Uterus (tissue), 4 donors: ENCODE data around the gene KRTAP12-2. TPM values are rescaled to one million over a fixed set of nuclear protein-coding genes. Genes with fewer than 3 reads are reported as not detected.

Experiments used
- DNase-seq, 2 donors: peaks; one replicate each; pipeline ENCODE4 v3.0.0-alpha.2; 2019 to 2020
- H3K27ac ChIP-seq, 2 donors: fragments of 200-600 bp; sonication (generic); 1 replicate in 1 of 2; 2 replicates in 1 of 2; pipeline ENCODE4 v1.5.1; 2016 to 2018
- H3K27me3 ChIP-seq, 2 donors: fragments of 200-600 bp; sonication (generic); one replicate each; pipeline ENCODE4 v1.5.1; 2018 to 2019; ENCODE audit warnings: control low read depth in 1 of 2
- H3K36me3 ChIP-seq, 2 donors: fragments of 200-600 bp; sonication (generic); one replicate each; pipeline ENCODE4 v1.5.1; 2019; ENCODE audit warnings: control low read depth in 1 of 2
- H3K4me1 ChIP-seq, 2 donors: fragments of 200-600 bp; sonication (generic); one replicate each; pipeline ENCODE4 v1.5.1; 2018 to 2019; ENCODE audit warnings: control low read depth in 1 of 2
- H3K4me3 ChIP-seq, 2 donors: fragments of 200-600 bp; sonication (generic); 1 replicate in 1 of 2; 2 replicates in 1 of 2; pipeline ENCODE4 v1.5.1; 2018 to 2019; ENCODE audit warnings: mild to moderate bottlenecking in 1 of 2
- H3K9me3 ChIP-seq, 2 donors: fragments of 200-600 bp; sonication (generic); one replicate each; pipeline ENCODE4 v1.5.1; 2019; ENCODE audit warnings: control low read depth in 1 of 2
- POLR2A ChIP-seq, 2 donors: fragments of 450-650 bp; IDR thresholded peaks; one replicate each; pipeline ENCODE4 v1.6.1; 2016; ENCODE audit warnings: antibody characterized with exemption in 2 of 2, mild to moderate bottlenecking in 1 of 2, moderate library complexity in 1 of 2
- intact Hi-C: fragments of 100-400 bp; cut with DNase I; formaldehyde crosslinking; loops from one replicate; pipeline ENCODE4 v1.15.1; 2023; ENCODE audit warnings: low total_unique reads
- total RNA-seq, 4 donors: library from RNA; depleted of rRNA in 3 of 4; stranded (reverse); fragments of >200 nt in 3 of 4; gene quantifications; one replicate each; pipeline versions ENCODE4 v1.1.0 to v1.2.4, GENCODE V29; 2014 to 2023
- TF ChIP-seq, protein P1 (sequence below), 4 experiments: fragments of 200-600 bp in 2 of 4; fragments of 450-650 bp in 2 of 4; sonication (generic) in 2 of 4; IDR thresholded peaks; one replicate each; pipeline ENCODE4 v1.5.1; 2016 to 2019; ENCODE audit warnings: antibody characterized with exemption in 4 of 4, mild to moderate bottlenecking in 2 of 4, moderate library complexity in 1 of 4
- donor health status: DM: yes; HTN: yes; CAD: no.

KRTAP12-2 gene
- total RNA-seq, 4 donors from 2014 or later: not detected

DNA sequence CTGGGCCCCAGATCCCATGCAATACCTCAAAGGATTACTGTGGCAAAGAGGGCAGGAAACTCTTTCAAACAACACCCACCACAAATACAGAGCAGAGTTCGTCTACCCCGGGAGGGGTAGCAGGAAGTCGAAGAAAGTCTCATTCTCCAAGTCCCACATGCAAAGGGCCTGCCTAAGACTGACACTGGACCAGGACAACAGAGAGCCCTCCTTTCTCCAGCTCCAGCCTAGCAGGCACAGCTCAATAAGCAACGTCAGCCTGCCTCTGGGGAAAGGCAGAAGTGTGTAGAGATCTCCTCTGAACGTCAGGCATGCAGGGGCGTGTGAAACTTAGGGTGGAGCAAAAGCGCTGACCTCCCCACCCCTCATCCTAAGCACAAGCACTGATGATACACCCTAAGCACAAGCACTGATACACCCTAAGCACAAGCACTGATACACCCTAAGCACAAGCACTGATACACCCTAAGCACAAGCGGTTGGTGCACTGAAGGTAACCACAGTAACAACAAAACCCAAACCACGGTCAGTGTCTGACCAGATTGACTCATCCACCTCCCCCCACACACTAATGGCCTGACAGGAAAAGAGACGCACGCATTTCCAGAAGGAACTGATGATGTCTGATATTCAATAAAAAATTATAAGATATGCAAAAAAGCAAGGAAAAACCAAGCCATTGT lies 7.7 kb downstream of the KRTAP12-2 start:
- TF ChIP-seq, protein P1, sequence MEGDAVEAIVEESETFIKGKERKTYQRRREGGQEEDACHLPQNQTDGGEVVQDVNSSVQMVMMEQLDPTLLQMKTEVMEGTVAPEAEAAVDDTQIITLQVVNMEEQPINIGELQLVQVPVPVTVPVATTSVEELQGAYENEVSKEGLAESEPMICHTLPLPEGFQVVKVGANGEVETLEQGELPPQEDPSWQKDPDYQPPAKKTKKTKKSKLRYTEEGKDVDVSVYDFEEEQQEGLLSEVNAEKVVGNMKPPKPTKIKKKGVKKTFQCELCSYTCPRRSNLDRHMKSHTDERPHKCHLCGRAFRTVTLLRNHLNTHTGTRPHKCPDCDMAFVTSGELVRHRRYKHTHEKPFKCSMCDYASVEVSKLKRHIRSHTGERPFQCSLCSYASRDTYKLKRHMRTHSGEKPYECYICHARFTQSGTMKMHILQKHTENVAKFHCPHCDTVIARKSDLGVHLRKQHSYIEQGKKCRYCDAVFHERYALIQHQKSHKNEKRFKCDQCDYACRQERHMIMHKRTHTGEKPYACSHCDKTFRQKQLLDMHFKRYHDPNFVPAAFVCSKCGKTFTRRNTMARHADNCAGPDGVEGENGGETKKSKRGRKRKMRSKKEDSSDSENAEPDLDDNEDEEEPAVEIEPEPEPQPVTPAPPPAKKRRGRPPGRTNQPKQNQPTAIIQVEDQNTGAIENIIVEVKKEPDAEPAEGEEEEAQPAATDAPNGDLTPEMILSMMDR (IDR thresholded peaks at IDR 0.05): no peak
- TF ChIP-seq POLR2A (IDR thresholded peaks at IDR 0.05): no peak
- DNase-seq: no peak
- Histone ChIP-seq H3K4me3 (no peak overlapping the region), H3K4me1 (no peaks in the 10 kb centered on the region), H3K27me3 (peaks cover 0 to 3% of the 10 kb centered on the region in 2 donors), H3K27ac (no peak overlapping the region), H3K36me3 (no peaks in the 10 kb centered on the region), H3K9me3 (no peaks in the 10 kb centered on the region)
- intact Hi-C loops: no loop called here

DNA sequence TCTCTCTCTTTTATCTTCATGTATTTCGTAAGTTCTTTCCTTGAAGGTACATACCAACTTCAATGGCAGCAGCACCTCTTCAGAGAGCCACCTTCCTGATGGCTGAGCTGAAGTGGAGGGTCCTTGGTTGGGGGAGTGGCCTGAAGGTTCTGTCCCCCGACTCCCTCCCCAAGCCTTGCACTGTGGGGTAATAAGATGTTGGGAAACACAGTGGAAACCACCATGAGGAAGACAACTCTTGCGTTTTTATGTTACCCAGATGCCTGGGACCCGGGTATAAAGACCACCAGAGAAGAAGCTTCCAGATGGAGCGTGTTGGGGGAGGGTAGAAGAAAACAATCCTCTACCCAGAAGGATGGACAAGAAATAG lies 8.2 kb downstream of the KRTAP12-2 start:
- Histone ChIP-seq H3K4me3 (no peak overlapping the region), H3K27me3 (peaks cover 0 to 3% of the 10 kb centered on the region in 2 donors), H3K4me1 (no peaks in the 10 kb centered on the region), H3K36me3 (no peaks in the 10 kb centered on the region), H3K9me3 (no peaks in the 10 kb centered on the region), H3K27ac (no peak overlapping the region)
- intact Hi-C loops: no loop called here
- DNase-seq: no peak
- TF ChIP-seq POLR2A (IDR thresholded peaks at IDR 0.05): no peak
- TF ChIP-seq, protein P1 (IDR thresholded peaks at IDR 0.05): no peak

DNA sequence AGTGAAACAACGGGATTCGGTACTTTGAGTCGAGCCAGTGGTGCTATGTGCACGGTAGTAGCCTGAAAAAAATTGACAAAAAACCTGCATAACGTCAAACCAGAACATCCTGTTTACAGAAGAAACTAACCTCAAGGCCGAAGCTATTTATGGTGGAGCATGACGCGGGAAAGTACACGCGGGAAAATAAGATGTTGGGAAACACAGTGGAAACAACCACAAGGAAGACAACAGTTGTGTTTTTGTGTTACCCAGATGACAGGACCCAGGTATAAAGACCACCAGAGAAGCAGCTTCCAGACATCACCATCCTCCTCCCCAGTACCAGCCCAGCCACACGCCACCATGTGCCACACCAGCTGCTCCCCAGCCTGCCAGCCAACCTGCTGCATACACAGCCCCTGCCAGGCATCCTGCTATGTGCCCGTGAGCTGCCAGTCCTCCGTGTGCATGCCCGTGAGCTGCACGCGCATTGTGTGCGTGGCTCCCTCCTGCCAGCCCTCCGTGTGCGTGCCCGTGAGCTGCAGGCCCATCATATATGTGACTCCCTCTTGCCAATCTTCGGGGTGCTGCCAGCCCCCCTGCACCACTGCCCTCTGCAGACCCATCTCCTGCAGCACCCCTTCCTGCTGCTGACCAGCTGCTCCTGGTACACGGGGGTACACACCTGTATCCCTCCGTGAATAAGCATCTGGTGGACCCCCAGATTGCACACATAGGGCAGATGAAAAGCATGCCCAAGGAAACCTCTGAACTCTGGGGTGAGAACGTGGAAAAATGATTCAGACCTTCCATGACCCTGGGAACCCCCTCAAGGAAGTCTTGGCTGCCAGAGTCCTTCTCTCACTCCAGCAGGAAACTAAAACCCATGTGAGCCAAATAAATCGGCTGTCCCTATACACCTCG lies 8.8 kb downstream of the KRTAP12-2 start, which contains the start of gene KRTAP12-3:
Gene KRTAP12-3 (plus strand): TSS at position 298 of the 906 bp plus-strand sequence. CDS start 48 bp downstream, at position 346.
- TF ChIP-seq, protein P1 (IDR thresholded peaks at IDR 0.05): no peak
- TF ChIP-seq POLR2A (IDR thresholded peaks at IDR 0.05): no peak
- Histone ChIP-seq H3K9me3 (no peaks in the 10 kb centered on the region), H3K36me3 (no peaks in the 10 kb centered on the region), H3K27me3 (peaks cover 0 to 3% of the 10 kb centered on the region in 2 donors), H3K4me1 (no peaks in the 10 kb centered on the region), H3K4me3 (no peak within 1 kb of the TSS), H3K27ac (no peak within 1 kb of the TSS)
- intact Hi-C loops: no loop called here
- DNase-seq: no peak

DNA sequence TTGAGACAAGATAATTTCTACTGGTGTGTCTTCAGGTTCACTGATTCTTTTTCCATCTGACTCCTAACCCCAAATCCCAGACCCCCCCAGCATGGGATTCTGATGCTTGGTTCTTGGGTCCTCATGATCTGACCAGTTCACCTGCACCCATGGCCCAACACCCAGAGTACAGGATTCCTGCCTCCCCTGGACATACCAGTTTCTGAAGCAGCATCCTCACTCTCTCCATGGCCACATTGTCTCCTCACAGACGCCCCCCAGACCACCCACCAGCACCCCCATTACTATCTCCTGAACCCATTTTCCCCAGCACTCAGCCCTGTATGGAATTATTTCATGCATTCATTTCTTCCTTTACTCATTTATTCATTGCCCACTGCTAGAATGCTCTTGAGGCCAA lies 9.9 kb downstream of the KRTAP12-2 start:
- H3K36me3 ChIP-seq: no peaks in the 10 kb centered on the region
- no peak overlapping the region for H3K4me3 ChIP-seq
- DNase-seq: no peak
- TF ChIP-seq POLR2A (IDR thresholded peaks at IDR 0.05): no peak
- TF ChIP-seq, protein P1 (IDR thresholded peaks at IDR 0.05): no peak
- intact Hi-C loops: no loop called here
- no peaks in the 10 kb centered on the region for H3K9me3 ChIP-seq
- H3K4me1 ChIP-seq: no peaks in the 10 kb centered on the region
- H3K27me3 ChIP-seq: peaks cover 0 to 3% of the 10 kb centered on the region in 2 donors
- H3K27ac ChIP-seq: no peak overlapping the region
